HG02623 (cell line): ENCODE measurements around the gene ANKRD31.

ENCODE experiments used
- ATAC-seq: cut with Tn5 transposase; IDR thresholded peaks from one replicate; pipeline ENCODE4 v1.9.1; 2021; ENCODE audit warnings: moderate library complexity; ENCODE audit not compliant: unreplicated experiment

Gene ANKRD31

GRCh38 chr5:75044406-75044805 is 192.3 kb downstream of the ANKRD31 start:
- no peak for ATAC-seq

GRCh38 chr5:75043633-75044264 is 192.9 kb downstream of the ANKRD31 start:
- no peak for ATAC-seq

GRCh38 chr5:75042522-75042921 is 194.2 kb downstream of the ANKRD31 start:
- ATAC-seq, result no peak

- ATAC-seq, result no peak
These were observed 195.7 kb downstream of the ANKRD31 start for GRCh38 chr5:75040973-75041372.

GRCh38 chr5:75037106-75037505 is 199.6 kb downstream of the ANKRD31 start:
- no peak for ATAC-seq

GRCh38 chr5:75034137-75034739 is 202.4 kb downstream of the ANKRD31 start:
- ATAC-seq, result no peak

GRCh38 chr5:75031366-75031765 is 205.3 kb downstream of the ANKRD31 start:
- ATAC-seq, result no peak

GRCh38 chr5:75028090-75028489 is 208.6 kb downstream of the ANKRD31 start:
- no peak for ATAC-seq

GRCh38 chr5:75023368-75024159 is 213.1 kb downstream of the ANKRD31 start:
- no peak for ATAC-seq

- ATAC-seq, result no peak
These were observed 214.9 kb downstream of the ANKRD31 start for GRCh38 chr5:75021800-75022199.

GRCh38 chr5:75021219-75021618 is 215.5 kb downstream of the ANKRD31 start:
- ATAC-seq, result no peak

- no peak for ATAC-seq
These were observed 216.5 kb downstream of the ANKRD31 start for GRCh38 chr5:75020016-75020656.

GRCh38 chr5:75018805-75019587 is 217.7 kb downstream of the ANKRD31 start:
- no peak for ATAC-seq
